Fibroblast of the conjunctiva (primary cell): ENCODE results near the gene SLC25A18.
A peak's percentile ranks its signal among the peaks of the same experiment; 100 is the strongest.
"Not testable (repeated sequence)": the region's sequence is repeated elsewhere in the genome, so short reads cannot be mapped to it uniquely, and the experiment has no call there.

Source experiments
- DNase-seq: peaks from one replicate; pipeline ENCODE4 v3.0.0-alpha.2; 2010; ENCODE audit warnings: low read depth

SLC25A18 gene

GRCh38 chr22:17562906-17563870 lies at the start of gene SLC25A18:
Gene SLC25A18 (plus strand): TSS chr22:17563498. CDS start chr22:17579945, 16,447 bp downstream.
- no peak for DNase-seq

GRCh38 chr22:17513612-17514011 lies 49.7 kb upstream of the SLC25A18 start:
- DNase-seq, result no peak

- no peak for DNase-seq
Measured at GRCh38 chr22:17514084-17514483, 49.2 kb upstream of the SLC25A18 start.

GRCh38 chr22:17518406-17518805 lies 44.9 kb upstream of the SLC25A18 start:
- DNase-seq, result no peak

- not testable (repeated sequence) for DNase-seq
Measured at GRCh38 chr22:17521971-17522370, 41.3 kb upstream of the SLC25A18 start.

GRCh38 chr22:17523925-17524324 lies 39.4 kb upstream of the SLC25A18 start:
- no peak for DNase-seq

GRCh38 chr22:17536269-17536668 lies 27.0 kb upstream of the SLC25A18 start:
- DNase-seq, result no peak

GRCh38 chr22:17537155-17537554 lies 26.1 kb upstream of the SLC25A18 start:
- DNase-seq, result no peak

- no peak for DNase-seq
Measured at GRCh38 chr22:17540481-17540880, 22.8 kb upstream of the SLC25A18 start.

GRCh38 chr22:17541476-17541875 lies 21.8 kb upstream of the SLC25A18 start:
- DNase-seq, result no peak

- DNase-seq, result no peak
Measured at GRCh38 chr22:17542452-17542851, 20.8 kb upstream of the SLC25A18 start.

- DNase-seq, result no peak
Measured at GRCh38 chr22:17548010-17548755, 15.1 kb upstream of the SLC25A18 start.

GRCh38 chr22:17548756-17549035 lies 14.6 kb upstream of the SLC25A18 start:
- no peak for DNase-seq

GRCh38 chr22:17549183-17549582 lies 14.1 kb upstream of the SLC25A18 start:
- DNase-seq, result no peak

- no peak for DNase-seq
Measured at GRCh38 chr22:17549655-17550054, 13.6 kb upstream of the SLC25A18 start.

- DNase-seq, result no peak
Measured at GRCh38 chr22:17552737-17553136, 10.6 kb upstream of the SLC25A18 start.

- no peak for DNase-seq
Measured at GRCh38 chr22:17554814-17555213, 8.5 kb upstream of the SLC25A18 start.

- no peak for DNase-seq
Measured at GRCh38 chr22:17559188-17559587, 4.1 kb upstream of the SLC25A18 start.

GRCh38 chr22:17563936-17564391 lies 666 bp downstream of the SLC25A18 start:
- peak; percentile 22 for DNase-seq

GRCh38 chr22:17566016-17566687 lies 2.9 kb downstream of the SLC25A18 start:
- not testable (repeated sequence) for DNase-seq

GRCh38 chr22:17566776-17567175 lies 3.5 kb downstream of the SLC25A18 start:
- no peak for DNase-seq

- DNase-seq, result no peak
Measured at GRCh38 chr22:17569971-17570511, 6.7 kb downstream of the SLC25A18 start.
